HG02840 (cell line): ENCODE results near the gene SCGB1D4.

Source experiments
- ATAC-seq: cut with Tn5 transposase; IDR thresholded peaks from one replicate; pipeline ENCODE4 v1.9.1; 2021; ENCODE audit warnings: mild to moderate bottlenecking, moderate library complexity, moderate number of reproducible peaks; ENCODE audit not compliant: unreplicated experiment, low FRiP score

SCGB1D4 gene

GRCh38 chr11:62295504-62295903 is 3.4 kb downstream of the SCGB1D4 start:
- ATAC-seq = no peak

- ATAC-seq = no peak
These were observed 18.4 kb downstream of the SCGB1D4 start for GRCh38 chr11:62280452-62280851.

- no peak for ATAC-seq
These were observed 25.0 kb downstream of the SCGB1D4 start for GRCh38 chr11:62273789-62274275.

- no peak for ATAC-seq
These were observed 25.6 kb downstream of the SCGB1D4 start for GRCh38 chr11:62273284-62273683.

- no peak for ATAC-seq
These were observed 29.1 kb downstream of the SCGB1D4 start, which contains the start of gene SCGB2A2 for GRCh38 chr11:62269654-62270278. SCGB2A2 (plus strand) TSS chr11:62270158; CDS start chr11:62270217, 59 bp downstream.

GRCh38 chr11:62267576-62267975 is 31.3 kb downstream of the SCGB1D4 start:
- ATAC-seq = no peak

- ATAC-seq = no peak
These were observed 31.8 kb downstream of the SCGB1D4 start for GRCh38 chr11:62267050-62267449.

GRCh38 chr11:62266558-62266957 is 32.3 kb downstream of the SCGB1D4 start:
- ATAC-seq = no peak

GRCh38 chr11:62264004-62264403 is 34.9 kb downstream of the SCGB1D4 start:
- ATAC-seq = no peak

- ATAC-seq = no peak
These were observed 38.5 kb downstream of the SCGB1D4 start for GRCh38 chr11:62260261-62260953.

- no peak for ATAC-seq
These were observed 42.6 kb downstream of the SCGB1D4 start for GRCh38 chr11:62256281-62256680.

GRCh38 chr11:62253999-62254542 is 44.8 kb downstream of the SCGB1D4 start:
- ATAC-seq = no peak

- ATAC-seq = no peak
These were observed 47.2 kb downstream of the SCGB1D4 start for GRCh38 chr11:62251698-62252097.
